ENCODE measurements around the gene HIGD2A. TPM values are rescaled to one million over a fixed set of nuclear protein-coding genes. Genes with fewer than 3 reads are reported as not detected.
A peak's percentile ranks its signal among the peaks of the same experiment; 100 is the strongest.

Gene HIGD2A
- polyA plus RNA-seq, 3 donors, result 101 to 298 (median 260) TPM

- Histone ChIP-seq H3K4me1 (ENCODE audit: control insufficient read depth in 1 of 2, insufficient read depth in 2 of 2, low read length in 2 of 2) (no peaks in the 10 kb centered on the region), H3K27ac (ENCODE audit: low read depth in 1 of 2, low read length in 2 of 2) (no peak overlapping the region), H4K20me1 (ENCODE audit: insufficient read depth, low read length) (no peaks in the 10 kb centered on the region), H2AFZ (ENCODE audit: insufficient read depth, low read depth, low read length, poor library complexity, severe bottlenecking) (no peak overlapping the region), H3K79me2 (ENCODE audit: insufficient read depth, low read length) (no peaks in the 10 kb centered on the region), H3K36me3 (replicated peaks in 1 of 2; ENCODE audit: control insufficient read depth in 1 of 2, insufficient read depth in 2 of 2, low read length in 2 of 2) (peaks cover 53 to 96% of the 10 kb centered on the region in 2 donors), H3K27me3 (ENCODE audit: control insufficient read depth in 2 of 2, insufficient read depth in 2 of 2, low read length in 2 of 2) (no peaks in the 10 kb centered on the region), H3K4me3 (replicated peaks in 1 of 3; ENCODE audit: low read depth in 2 of 3, low read length in 3 of 3) (no peak overlapping the region), H3K4me2 (replicated peaks; ENCODE audit: extremely low read depth, low read length, poor library complexity, severe bottlenecking) (no peak overlapping the region), H3K9ac (ENCODE audit: insufficient read depth, low read length, poor library complexity, severe bottlenecking) (no peak overlapping the region), H3K9me3 (replicated peaks in 1 of 2; ENCODE audit: control insufficient read depth in 1 of 2, insufficient read depth in 1 of 2, low read length in 2 of 2) (no peaks in the 10 kb centered on the region)
- Mint-ChIP-seq H3K36me3 (peaks cover 68 to 73% of the 10 kb centered on the region in 2 donors), H3K4me1 (no peaks in the 10 kb centered on the region), H3K27ac (peak overlapping the region in 1 of 7 donors; percentile 45), H3K4me3 (no peak overlapping the region), H3K9me3 (no peaks in the 10 kb centered on the region), H3K27me3 (ENCODE audit: low read depth in 3 of 3) (no peaks in the 10 kb centered on the region)
- 89% methylated on average over 2 of the region's 2 CpGs for WGBS (ENCODE audit: insufficient coverage)
- intact Hi-C loops (cut with micrococcal nuclease), result no loop called here
- DNase-seq, result no peak
- TF ChIP-seq CTCF (IDR thresholded peaks at IDR 0.05), result no peak
Observed at GRCh38 chr5:176341325-176342157, 47.0 kb upstream of the HIGD2A start.

GRCh38 chr5:176342158-176342483 lies 46.4 kb upstream of the HIGD2A start:
- 100% methylated on average over 1 of the region's 1 CpG for WGBS (ENCODE audit: insufficient coverage)
- no peak overlapping the region for H2AFZ ChIP-seq (ENCODE audit: insufficient read depth, low read depth, low read length, poor library complexity, severe bottlenecking)
- Mint-ChIP-seq H3K4me3 (no peak overlapping the region), H3K27me3 (ENCODE audit: low read depth in 3 of 3) (no peaks in the 10 kb centered on the region), H3K27ac (no peak overlapping the region), H3K36me3 (peaks cover 67 to 72% of the 10 kb centered on the region in 2 donors), H3K9me3 (no peaks in the 10 kb centered on the region), H3K4me1 (no peaks in the 10 kb centered on the region)
- H3K79me2 ChIP-seq (ENCODE audit: insufficient read depth, low read length), result no peaks in the 10 kb centered on the region
- H3K9ac ChIP-seq (ENCODE audit: insufficient read depth, low read length, poor library complexity, severe bottlenecking), result no peak overlapping the region
- H3K27ac ChIP-seq (ENCODE audit: low read depth in 1 of 2, low read length in 2 of 2), result no peak overlapping the region
- intact Hi-C loops (cut with micrococcal nuclease), result no loop called here
- peaks cover 53 to 96% of the 10 kb centered on the region in 2 donors for H3K36me3 ChIP-seq (replicated peaks in 1 of 2; ENCODE audit: control insufficient read depth in 1 of 2, insufficient read depth in 2 of 2, low read length in 2 of 2)
- TF ChIP-seq CTCF (IDR thresholded peaks at IDR 0.05), result no peak
- no peaks in the 10 kb centered on the region for H3K4me1 ChIP-seq (ENCODE audit: control insufficient read depth in 1 of 2, insufficient read depth in 2 of 2, low read length in 2 of 2)
- no peaks in the 10 kb centered on the region for H3K27me3 ChIP-seq (ENCODE audit: control insufficient read depth in 2 of 2, insufficient read depth in 2 of 2, low read length in 2 of 2)
- H4K20me1 ChIP-seq (ENCODE audit: insufficient read depth, low read length), result no peaks in the 10 kb centered on the region
- H3K4me2 ChIP-seq (replicated peaks; ENCODE audit: extremely low read depth, low read length, poor library complexity, severe bottlenecking), result no peak overlapping the region
- no peak overlapping the region for H3K4me3 ChIP-seq (replicated peaks in 1 of 3; ENCODE audit: low read depth in 2 of 3, low read length in 3 of 3)
- no peaks in the 10 kb centered on the region for H3K9me3 ChIP-seq (replicated peaks in 1 of 2; ENCODE audit: control insufficient read depth in 1 of 2, insufficient read depth in 1 of 2, low read length in 2 of 2)
- no peak for DNase-seq
